Lower lobe of right lung (tissue), 2 donors: Measurements from ENCODE around the gene ACTL10. TPM values are rescaled to one million over a fixed set of nuclear protein-coding genes. Genes with fewer than 3 reads are reported as not detected.

Source experiments
- ATAC-seq, 2 donors: fragments of 200-7000 bp; cut with Tn5 transposase; one replicate each; pipeline ENCODE4 v1.9.1; 2020 to 2022; ENCODE audit warnings: mild to moderate bottlenecking in 2 of 2, moderate library complexity in 2 of 2
- DNase-seq: peaks from one replicate; pipeline ENCODE4 v3.0.0-alpha.2; 2020
- H3K27ac ChIP-seq: fragments of 200-600 bp; one replicate; pipeline ENCODE4 v1.8.0; 2022
- H3K27me3 ChIP-seq: fragments of 200-600 bp; one replicate; pipeline ENCODE4 v1.8.0; 2022; ENCODE audit warnings: low read depth
- H3K36me3 ChIP-seq: fragments of 200-600 bp; one replicate; pipeline ENCODE4 v1.8.0; 2022; ENCODE audit warnings: mild to moderate bottlenecking
- H3K4me1 ChIP-seq: fragments of 200-600 bp; one replicate; pipeline ENCODE4 v1.8.0; 2022
- H3K4me3 ChIP-seq: fragments of 200-600 bp; one replicate; pipeline ENCODE4 v1.8.0; 2022; ENCODE audit warnings: mild to moderate bottlenecking
- H3K9me3 ChIP-seq: fragments of 200-600 bp; one replicate; pipeline ENCODE4 v1.8.0; 2022
- intact Hi-C: fragments of 100-400 bp; cut with DNase I; formaldehyde crosslinking; loops from one replicate; pipeline ENCODE4 v1.11.0; 2022
- total RNA-seq: library from RNA; stranded (reverse); fragmentation: NEBNext Ultra II Directional; extraction: Animal tissue kit (Norgen Biotek cat#: 25700); gene quantifications from one replicate; pipeline ENCODE4 v1.2.1, GENCODE V29; 2021
- TF ChIP-seq, protein P1 (sequence below): fragments of 200-600 bp; IDR thresholded peaks from one replicate; pipeline ENCODE4 v1.8.0; 2022; ENCODE audit warnings: antibody characterized with exemption, mild to moderate bottlenecking
- donor health status: DM: no; HTN: yes; CAD: no; lungs with severe emphysema.

The ACTL10 gene
- total RNA-seq, 1 donor from 2014 or later, result 1.3 TPM

DNA sequence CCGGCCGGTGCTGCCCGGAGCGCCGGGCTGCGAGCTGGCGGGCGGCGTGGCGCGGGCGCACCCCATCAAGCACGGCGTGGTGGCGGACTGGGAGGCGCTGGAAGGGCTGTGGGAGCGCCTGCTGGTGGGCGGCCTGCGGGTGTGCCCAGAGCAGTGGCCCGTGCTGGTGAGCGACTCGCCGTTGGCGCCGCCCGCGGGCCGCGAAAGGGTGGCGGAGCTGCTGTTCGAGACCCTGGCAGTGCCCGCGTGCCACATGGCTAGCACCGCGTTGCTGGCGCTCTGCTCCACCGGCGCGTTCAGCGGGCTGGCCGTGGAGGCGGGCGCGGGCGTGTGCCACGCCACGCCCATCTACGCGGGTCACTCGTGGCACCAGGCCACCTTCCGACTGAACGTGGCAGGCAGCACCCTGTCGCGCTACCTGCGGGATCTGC lies 517 bp downstream of the ACTL10 start:
- Histone ChIP-seq H3K4me3 (peak overlapping the region; percentile 63), H3K4me1 (peaks cover 51% of the 10 kb centered on the region), H3K27me3 (no peaks in the 10 kb centered on the region), H3K27ac (peak overlapping the region; percentile 79), H3K9me3 (no peaks in the 10 kb centered on the region), H3K36me3 (peaks cover 15% of the 10 kb centered on the region)
- intact Hi-C loops, result no loop called here
- DNase-seq (peak; percentile 69), ATAC-seq (peak; percentile 25 to 30)
- TF ChIP-seq, protein P1, sequence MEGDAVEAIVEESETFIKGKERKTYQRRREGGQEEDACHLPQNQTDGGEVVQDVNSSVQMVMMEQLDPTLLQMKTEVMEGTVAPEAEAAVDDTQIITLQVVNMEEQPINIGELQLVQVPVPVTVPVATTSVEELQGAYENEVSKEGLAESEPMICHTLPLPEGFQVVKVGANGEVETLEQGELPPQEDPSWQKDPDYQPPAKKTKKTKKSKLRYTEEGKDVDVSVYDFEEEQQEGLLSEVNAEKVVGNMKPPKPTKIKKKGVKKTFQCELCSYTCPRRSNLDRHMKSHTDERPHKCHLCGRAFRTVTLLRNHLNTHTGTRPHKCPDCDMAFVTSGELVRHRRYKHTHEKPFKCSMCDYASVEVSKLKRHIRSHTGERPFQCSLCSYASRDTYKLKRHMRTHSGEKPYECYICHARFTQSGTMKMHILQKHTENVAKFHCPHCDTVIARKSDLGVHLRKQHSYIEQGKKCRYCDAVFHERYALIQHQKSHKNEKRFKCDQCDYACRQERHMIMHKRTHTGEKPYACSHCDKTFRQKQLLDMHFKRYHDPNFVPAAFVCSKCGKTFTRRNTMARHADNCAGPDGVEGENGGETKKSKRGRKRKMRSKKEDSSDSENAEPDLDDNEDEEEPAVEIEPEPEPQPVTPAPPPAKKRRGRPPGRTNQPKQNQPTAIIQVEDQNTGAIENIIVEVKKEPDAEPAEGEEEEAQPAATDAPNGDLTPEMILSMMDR, result no peak

GRCh38 chr20:33667676-33668465 lies 1.1 kb downstream of the ACTL10 start:
- intact Hi-C loops, result no loop called here
- Histone ChIP-seq H3K9me3 (no peaks in the 10 kb centered on the region), H3K27ac (peak overlapping the region; percentile 79), H3K27me3 (no peaks in the 10 kb centered on the region), H3K4me3 (peak overlapping the region; percentile 63), H3K36me3 (peaks cover 15% of the 10 kb centered on the region), H3K4me1 (peaks cover 51% of the 10 kb centered on the region)
- TF ChIP-seq, protein P1, result peak; percentile 90
- peak; percentile 86 for DNase-seq
- peak; percentile 71 to 72 for ATAC-seq

DNA sequence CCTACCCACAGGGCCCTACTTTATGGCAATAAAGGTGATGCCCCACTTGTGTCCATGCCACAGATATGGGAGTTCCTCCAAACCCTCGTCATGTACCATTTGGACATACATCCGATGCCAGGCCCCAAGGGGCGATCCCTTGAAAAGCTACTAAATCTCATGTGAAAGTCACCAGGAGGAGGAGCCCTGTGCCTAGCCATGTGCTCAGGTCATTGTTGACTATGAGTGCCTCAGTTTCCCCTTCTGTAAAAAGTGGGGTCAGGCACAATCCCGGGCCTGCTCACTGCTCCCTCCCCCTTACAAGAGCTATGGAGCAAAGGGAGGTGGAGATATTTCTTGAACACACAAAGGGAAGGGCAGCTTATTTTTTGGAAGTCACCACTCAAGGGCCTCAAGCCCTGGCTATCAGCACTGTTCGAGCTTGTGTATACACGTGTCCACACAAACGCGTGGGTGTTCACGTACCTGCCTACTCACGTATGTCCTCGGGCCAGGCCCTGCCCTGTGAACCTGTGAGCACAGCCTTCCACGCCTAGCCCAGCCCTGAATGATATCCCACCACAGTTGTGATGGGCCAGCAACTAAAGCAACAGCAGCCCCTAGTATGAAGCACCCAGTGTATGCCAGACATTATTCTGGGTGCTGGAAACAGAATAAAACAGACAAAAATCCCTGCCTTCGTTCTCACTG lies 1.9 kb downstream of the ACTL10 start:
- intact Hi-C loops, result no loop called here
- DNase-seq, result no peak
- no peaks in the 10 kb centered on the region for H3K27me3 ChIP-seq
- H3K36me3 ChIP-seq, result peaks cover 15% of the 10 kb centered on the region
- no peak for ATAC-seq
- H3K4me3 ChIP-seq, result no peak overlapping the region
- no peak overlapping the region for H3K27ac ChIP-seq
- peaks cover 56% of the 10 kb centered on the region for H3K4me1 ChIP-seq
- H3K9me3 ChIP-seq, result no peaks in the 10 kb centered on the region
- TF ChIP-seq, protein P1, result no peak

DNA sequence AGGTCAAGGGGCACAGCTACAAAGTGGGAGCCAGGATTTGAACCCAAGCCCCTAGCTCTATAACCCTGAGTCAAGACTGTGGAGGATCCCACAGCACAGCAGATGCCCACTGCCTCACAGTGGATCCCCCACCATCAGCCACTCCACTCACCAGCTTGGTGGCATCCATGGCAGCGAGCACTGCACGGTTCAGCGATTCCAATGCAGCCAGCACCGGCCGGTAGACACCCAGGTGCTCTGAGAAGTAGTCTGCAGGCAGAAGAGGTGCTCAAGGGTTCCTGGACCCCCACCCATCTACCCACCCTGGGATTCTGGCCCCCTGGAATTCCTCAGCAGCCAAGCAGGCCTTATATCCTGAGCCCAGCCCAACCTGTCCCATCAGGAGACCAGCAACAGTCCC lies 2.5 kb downstream of the ACTL10 start:
- H3K27ac ChIP-seq, result no peak overlapping the region
- intact Hi-C loops, result no loop called here

GRCh38 chr20:33669873-33670640 lies 3.3 kb downstream of the ACTL10 start:
- DNase-seq (no peak), ATAC-seq (no peak)
- H3K27me3 ChIP-seq, result no peaks in the 10 kb centered on the region
- H3K4me3 ChIP-seq, result no peak overlapping the region
- TF ChIP-seq, protein P1, result no peak
- intact Hi-C loops, result no loop called here
- H3K9me3 ChIP-seq, result no peaks in the 10 kb centered on the region
- no peak overlapping the region for H3K27ac ChIP-seq
- H3K36me3 ChIP-seq, result peaks cover 15% of the 10 kb centered on the region
- H3K4me1 ChIP-seq, result peaks cover 53% of the 10 kb centered on the region

More for the DNA sequence above, 2.5 kb downstream of the ACTL10 start:
- Histone ChIP-seq H3K4me1 (peaks cover 53% of the 10 kb centered on the region), H3K36me3 (peaks cover 15% of the 10 kb centered on the region), H3K4me3 (no peak overlapping the region), H3K27me3 (no peaks in the 10 kb centered on the region), H3K9me3 (no peaks in the 10 kb centered on the region)
- TF ChIP-seq, protein P1, result no peak
- DNase-seq, result no peak
- no peak for ATAC-seq
